GM19035 (cell line): ENCODE results near the gene LRMDA.

ENCODE experiments used
- ATAC-seq: cut with Tn5 transposase; IDR thresholded peaks from one replicate; pipeline ENCODE4 v1.9.1; 2021; ENCODE audit not compliant: unreplicated experiment

The LRMDA gene

GRCh38 chr10:75431180-75432111, at the start of gene LRMDA:
LRMDA (plus strand) TSS chr10:75431624.
- ATAC-seq: no peak

GRCh38 chr10:75386128-75386527, 45.3 kb upstream of the LRMDA start:
- no peak for ATAC-seq

- ATAC-seq: no peak
Observed at GRCh38 chr10:75388082-75388481, 43.3 kb upstream of the LRMDA start.

GRCh38 chr10:75390178-75390577, 41.2 kb upstream of the LRMDA start:
- ATAC-seq: no peak

GRCh38 chr10:75392271-75392670, 39.2 kb upstream of the LRMDA start:
- ATAC-seq: no peak

- ATAC-seq: no peak
Observed at GRCh38 chr10:75392744-75393143, 38.7 kb upstream of the LRMDA start.

GRCh38 chr10:75394221-75394620, 37.2 kb upstream of the LRMDA start:
- no peak for ATAC-seq

- no peak for ATAC-seq
Observed at GRCh38 chr10:75395066-75395931, 36.1 kb upstream of the LRMDA start.

- ATAC-seq: no peak
Observed at GRCh38 chr10:75395932-75396630, 35.3 kb upstream of the LRMDA start.

- no peak for ATAC-seq
Observed at GRCh38 chr10:75396631-75397495, 34.6 kb upstream of the LRMDA start.

- ATAC-seq: no peak
Observed at GRCh38 chr10:75397496-75398199, 33.8 kb upstream of the LRMDA start.

GRCh38 chr10:75398200-75398691, 33.2 kb upstream of the LRMDA start:
- no peak for ATAC-seq

- no peak for ATAC-seq
Observed at GRCh38 chr10:75398692-75399460, 32.5 kb upstream of the LRMDA start.

GRCh38 chr10:75399461-75400162, 31.8 kb upstream of the LRMDA start:
- no peak for ATAC-seq

GRCh38 chr10:75400163-75400770, 31.2 kb upstream of the LRMDA start:
- no peak for ATAC-seq

GRCh38 chr10:75400771-75401568, 30.5 kb upstream of the LRMDA start:
- peak; percentile 21 for ATAC-seq
